ENCODE measurements around the gene HS1BP3. TPM values are rescaled to one million over a fixed set of nuclear protein-coding genes. Genes with fewer than 3 reads are reported as not detected.

Gene HS1BP3
- total RNA-seq, 1 donor from 2014 or later = 23.1 TPM

DNA sequence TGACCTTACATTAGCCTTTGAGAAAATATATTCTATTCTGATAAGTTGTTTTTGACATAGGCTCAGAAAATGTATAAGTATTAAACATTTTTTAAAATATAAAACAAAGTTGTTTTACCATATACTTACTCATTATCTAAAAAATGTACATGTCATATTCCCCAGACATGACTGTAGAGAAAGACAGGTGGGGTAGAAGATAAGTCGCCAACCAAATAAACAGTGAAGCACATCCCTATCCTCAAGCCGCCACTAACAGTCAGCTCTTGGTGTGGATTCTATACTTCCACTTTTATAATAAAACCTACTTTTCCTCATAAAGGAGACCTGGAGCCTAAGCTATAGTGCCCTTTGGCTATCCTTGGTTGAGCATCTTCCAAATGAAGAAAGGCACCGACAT lies 42.4 kb upstream of the HS1BP3 start:
- no peaks in the 10 kb centered on the region for H3K36me3 ChIP-seq
- H3K9me3 ChIP-seq = no peaks in the 10 kb centered on the region
- no peaks in the 10 kb centered on the region for H3K4me1 ChIP-seq
- H3K4me3 ChIP-seq = no peak overlapping the region
- intact Hi-C loops (cut with DNase I) = no loop called here
- TF ChIP-seq POLR2A (IDR thresholded peaks at IDR 0.05) (no peak), POLR2AphosphoS5 (IDR thresholded peaks at IDR 0.05; ENCODE audit: insufficient read depth in 1 of 2, low read depth in 1 of 2) (no peak)
- TF ChIP-seq, protein P1, sequence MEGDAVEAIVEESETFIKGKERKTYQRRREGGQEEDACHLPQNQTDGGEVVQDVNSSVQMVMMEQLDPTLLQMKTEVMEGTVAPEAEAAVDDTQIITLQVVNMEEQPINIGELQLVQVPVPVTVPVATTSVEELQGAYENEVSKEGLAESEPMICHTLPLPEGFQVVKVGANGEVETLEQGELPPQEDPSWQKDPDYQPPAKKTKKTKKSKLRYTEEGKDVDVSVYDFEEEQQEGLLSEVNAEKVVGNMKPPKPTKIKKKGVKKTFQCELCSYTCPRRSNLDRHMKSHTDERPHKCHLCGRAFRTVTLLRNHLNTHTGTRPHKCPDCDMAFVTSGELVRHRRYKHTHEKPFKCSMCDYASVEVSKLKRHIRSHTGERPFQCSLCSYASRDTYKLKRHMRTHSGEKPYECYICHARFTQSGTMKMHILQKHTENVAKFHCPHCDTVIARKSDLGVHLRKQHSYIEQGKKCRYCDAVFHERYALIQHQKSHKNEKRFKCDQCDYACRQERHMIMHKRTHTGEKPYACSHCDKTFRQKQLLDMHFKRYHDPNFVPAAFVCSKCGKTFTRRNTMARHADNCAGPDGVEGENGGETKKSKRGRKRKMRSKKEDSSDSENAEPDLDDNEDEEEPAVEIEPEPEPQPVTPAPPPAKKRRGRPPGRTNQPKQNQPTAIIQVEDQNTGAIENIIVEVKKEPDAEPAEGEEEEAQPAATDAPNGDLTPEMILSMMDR (IDR thresholded peaks at IDR 0.05) = no peak
- no peak for DNase-seq (ENCODE audit: extremely low spot score in 2 of 2)
- H3K27me3 ChIP-seq = no peaks in the 10 kb centered on the region
- no peak overlapping the region for H3K27ac ChIP-seq

DNA sequence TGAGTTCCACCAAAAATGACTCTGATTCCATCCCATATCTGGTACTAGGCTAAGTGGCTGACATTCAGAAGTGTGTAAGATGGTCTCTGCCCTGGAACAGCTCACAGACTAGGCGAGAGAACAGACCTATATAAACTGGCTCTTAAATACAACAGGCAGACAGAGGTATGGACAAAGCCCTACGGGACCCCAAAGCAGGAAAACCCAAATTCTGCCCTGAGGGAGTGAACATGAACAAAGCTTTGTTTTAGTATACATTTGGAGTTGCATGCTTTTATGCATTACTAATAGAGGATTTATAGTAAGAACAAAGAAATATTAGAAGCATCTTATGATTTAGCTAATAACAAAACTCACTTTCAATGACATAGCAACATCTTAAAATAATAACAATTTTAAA lies 41.2 kb upstream of the HS1BP3 start:
- no peaks in the 10 kb centered on the region for H3K4me1 ChIP-seq
- no peak overlapping the region for H3K27ac ChIP-seq
- no peak overlapping the region for H3K4me3 ChIP-seq
- intact Hi-C loops (cut with DNase I) = no loop called here
- H3K36me3 ChIP-seq = peaks cover 0 to 3% of the 10 kb centered on the region in 2 donors
- TF ChIP-seq, protein P1 (IDR thresholded peaks at IDR 0.05) = no peak
- no peak for TF ChIP-seq POLR2AphosphoS5 (IDR thresholded peaks at IDR 0.05; ENCODE audit: insufficient read depth in 1 of 2, low read depth in 1 of 2)
- no peak for TF ChIP-seq POLR2A (IDR thresholded peaks at IDR 0.05)
- H3K9me3 ChIP-seq = no peaks in the 10 kb centered on the region
- H3K27me3 ChIP-seq = no peaks in the 10 kb centered on the region
- no peak for DNase-seq (ENCODE audit: extremely low spot score in 2 of 2)

DNA sequence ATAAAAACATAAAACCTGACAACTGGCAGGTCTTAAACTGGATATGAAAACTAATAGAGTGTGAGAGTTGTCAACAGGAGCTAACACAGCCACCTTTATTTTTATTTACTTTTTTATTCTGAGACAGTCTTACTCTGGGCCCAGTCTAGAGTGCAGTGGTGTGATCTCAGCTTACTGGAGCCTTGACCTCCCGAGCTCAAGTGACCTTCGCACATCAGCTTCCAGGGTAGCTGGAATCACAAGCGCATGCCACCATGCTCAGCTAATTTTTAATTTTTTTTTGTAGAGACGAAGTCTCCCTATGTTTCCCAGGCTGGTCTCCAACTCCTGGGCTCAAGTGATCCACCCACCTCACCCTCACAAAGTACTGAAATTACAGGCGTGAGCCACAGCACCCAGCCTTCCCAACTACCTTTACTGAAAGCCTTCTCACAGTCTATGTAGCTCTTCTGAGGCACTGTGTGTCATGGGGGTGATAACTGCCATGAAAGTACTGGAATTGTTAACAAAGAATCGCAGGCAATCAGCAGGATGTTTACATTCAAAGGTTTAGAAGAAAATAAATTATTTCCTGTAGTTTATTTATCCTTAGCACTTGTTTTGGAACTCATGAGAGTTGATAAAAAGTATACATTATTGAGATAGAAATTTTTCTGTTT lies 40.3 kb upstream of the HS1BP3 start:
- Histone ChIP-seq H3K27ac (no peak overlapping the region), H3K4me3 (no peak overlapping the region), H3K36me3 (peaks cover 0 to 8% of the 10 kb centered on the region in 2 donors), H3K9me3 (no peaks in the 10 kb centered on the region), H3K27me3 (no peaks in the 10 kb centered on the region), H3K4me1 (no peaks in the 10 kb centered on the region)
- DNase-seq (ENCODE audit: extremely low spot score in 2 of 2) = no peak
- intact Hi-C loops (cut with DNase I) = no loop called here
- TF ChIP-seq, protein P1 (IDR thresholded peaks at IDR 0.05) = no peak
- no peak for TF ChIP-seq POLR2AphosphoS5 (IDR thresholded peaks at IDR 0.05; ENCODE audit: insufficient read depth in 1 of 2, low read depth in 1 of 2)
- TF ChIP-seq POLR2A (IDR thresholded peaks at IDR 0.05) = no peak

DNA sequence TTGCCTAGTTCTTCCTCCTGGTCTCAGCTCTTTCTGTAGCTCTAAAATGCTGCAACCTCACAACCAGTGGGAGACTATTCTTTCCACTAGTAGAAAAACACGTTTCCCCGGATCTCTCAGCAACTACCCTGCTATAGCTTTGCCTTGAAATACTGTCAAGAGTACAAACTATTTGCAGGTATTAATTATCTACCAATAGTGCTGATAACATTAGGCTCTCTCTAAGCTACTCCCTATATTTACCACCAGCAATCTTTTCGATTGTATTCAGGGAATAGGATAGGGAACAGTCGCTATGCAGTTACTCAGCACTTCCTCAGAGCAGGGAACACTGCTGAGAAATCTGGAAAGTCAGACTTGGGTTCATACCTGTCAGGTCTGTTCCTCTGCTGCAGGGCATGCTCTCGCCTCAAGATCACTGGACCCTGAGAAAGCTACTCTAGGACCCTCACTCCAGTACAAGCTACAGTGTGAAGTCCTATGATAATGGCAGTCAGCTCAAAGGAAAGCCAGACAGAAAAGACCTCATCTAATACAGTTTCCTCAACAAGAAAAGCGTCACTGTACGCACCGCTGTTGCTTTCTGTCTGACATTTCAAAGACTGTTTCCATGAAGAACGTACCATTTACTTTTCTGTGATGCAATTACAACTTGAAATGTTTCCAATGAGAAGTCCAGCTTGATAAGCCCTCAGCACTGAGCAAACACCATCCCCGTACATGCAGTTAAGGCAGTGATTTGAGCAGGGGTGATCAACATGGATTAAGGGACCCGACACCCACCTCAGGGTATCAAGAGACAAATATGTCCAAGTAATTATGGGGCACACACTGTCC lies 38.7 kb upstream of the HS1BP3 start:
- no peaks in the 10 kb centered on the region for H3K27me3 ChIP-seq
- peaks cover 0 to 13% of the 10 kb centered on the region in 2 donors for H3K36me3 ChIP-seq
- no peak for TF ChIP-seq POLR2AphosphoS5 (IDR thresholded peaks at IDR 0.05; ENCODE audit: insufficient read depth in 1 of 2, low read depth in 1 of 2)
- TF ChIP-seq, protein P1 (IDR thresholded peaks at IDR 0.05) = no peak
- no peak for TF ChIP-seq POLR2A (IDR thresholded peaks at IDR 0.05)
- no peak for DNase-seq (ENCODE audit: extremely low spot score in 2 of 2)
- no peaks in the 10 kb centered on the region for H3K4me1 ChIP-seq
- intact Hi-C loops (cut with DNase I) = no loop called here
- no peak overlapping the region for H3K4me3 ChIP-seq
- no peak overlapping the region for H3K27ac ChIP-seq
- no peaks in the 10 kb centered on the region for H3K9me3 ChIP-seq
